ENCODE measurements around the gene PTPN4. TPM values are rescaled to one million over a fixed set of nuclear protein-coding genes. Genes with fewer than 3 reads are reported as not detected.

Gene PTPN4
- total and polyA plus RNA-seq, 10 of the 15 experiments (the other 5 are each of a cell fraction or from before 2014, with no cell fraction given) = 5.0 to 29.7 (median 23.7) TPM

- CTCF ChIA-PET = no interaction called here
- WGBS (ENCODE audit: insufficient coverage, insufficient replicate concordance, low lambda C conversion rate, missing lambda C conversion rate) = 99% methylated on average over 4 of the region's 4 CpGs
Measured at GRCh38 chr2:119772767-119773166, 13.0 kb downstream of the PTPN4 start.

More at GRCh38 chr2:119772767-119773166, 13.0 kb downstream of the PTPN4 start:
- no peak for TF ChIP-seq GABPA (IDR thresholded peaks at IDR 0.05; ENCODE audit: low read depth)
- no peak for TF ChIP-seq KLF5 (IDR thresholded peaks at IDR 0.05; ENCODE audit: partially characterized antibody)
- TF ChIP-seq EED (IDR thresholded peaks at IDR 0.05; ENCODE audit: low read depth) = no peak
- no peak for TF ChIP-seq TAF1 (IDR thresholded peaks at IDR 0.05; ENCODE audit: borderline replicate concordance, low read depth, low read length)
- no peak for TF ChIP-seq ATF7 (IDR thresholded peaks at IDR 0.05; ENCODE audit: low read depth)
- TF ChIP-seq USF2 (IDR thresholded peaks at IDR 0.05; ENCODE audit: borderline replicate concordance, low read depth, low read length) = no peak
- TF ChIP-seq TCF3 (IDR thresholded peaks at IDR 0.05; ENCODE audit: borderline replicate concordance, insufficient read depth, low read depth, low read length) = no peak
- TF ChIP-seq NR2C2 (IDR thresholded peaks at IDR 0.05; ENCODE audit: borderline replicate concordance, control insufficient read depth, insufficient read length, low read depth) = no peak
- no peak for TF ChIP-seq SPI1 (IDR thresholded peaks at IDR 0.05; ENCODE audit: borderline replicate concordance, insufficient read depth, low read depth, low read length)
- TF ChIP-seq REST (IDR thresholded peaks at IDR 0.05; ENCODE audit: low read depth, low read length) = no peak
- TF ChIP-seq ZNF24 (IDR thresholded peaks at IDR 0.05) = no peak
- TF ChIP-seq CEBPZ (IDR thresholded peaks at IDR 0.05; ENCODE audit: low read depth, low read length) = no peak
- no peak for DNase-seq (ENCODE audit: low read depth, low spot score)
- Histone ChIP-seq H3K4me3 (no peak overlapping the region), H3K4me1 (ENCODE audit: control insufficient read depth, insufficient read depth, low read length) (no peaks in the 10 kb centered on the region), H3K4me2 (ENCODE audit: control insufficient read depth, insufficient read depth) (no peak overlapping the region), H2AFZ (ENCODE audit: control insufficient read depth, low read depth, low read length) (no peak overlapping the region), H3K36me3 (ENCODE audit: control insufficient read depth in 2 of 2, insufficient read depth in 2 of 2, low read length in 1 of 2) (no peaks in the 10 kb centered on the region), H3K9ac (ENCODE audit: control insufficient read depth, insufficient read depth, low read length) (no peak overlapping the region), H3K27ac (ENCODE audit: control insufficient read depth, insufficient read depth) (no peak overlapping the region), H3K27me3 (replicated peaks in 1 of 2; ENCODE audit: control insufficient read depth in 2 of 2, insufficient read depth in 2 of 2, low read length in 1 of 2) (no peaks in the 10 kb centered on the region), H3K79me2 (ENCODE audit: control insufficient read depth, insufficient read depth, low read length) (peaks cover 3% of the 10 kb centered on the region), H3K9me3 (replicated peaks; ENCODE audit: control insufficient read depth, insufficient read depth, low read length) (no peaks in the 10 kb centered on the region; the same call in 2 of the 3 replicates), H4K20me1 (ENCODE audit: control insufficient read depth, insufficient read depth) (no peaks in the 10 kb centered on the region)
- BruUV-seq (replicated peaks) = no TSS peak
- POLR2A ChIA-PET = no interaction called here
- in situ Hi-C loops (cut with MboI) = no loop called here
- ATAC-seq = no peak
- SMC1A ChIA-PET (ENCODE audit: uncharacterized antibody, unreplicated experiment) = no interaction called here
- RAD21 ChIA-PET (ENCODE audit: unreplicated experiment) = no interaction called here
- FAIRE-seq = no peak
- intact Hi-C loops (cut with micrococcal nuclease; ENCODE audit: unreplicated experiment) = no loop called here

Measured in GM12878 (cell line).